Endothelial cell of umbilical vein (primary cell): ENCODE measurements around the gene PRL.

ENCODE experiments used
- EZH2 ChIP-seq: IDR thresholded peaks from 2 replicates; pipeline ENCODE4 v1.6.1; 2012; ENCODE audit warnings: borderline replicate concordance, low read depth, mild to moderate bottlenecking, moderate library complexity, low read length, inconsistent platforms; ENCODE audit not compliant: severe bottlenecking
- FOS ChIP-seq: IDR thresholded peaks from 2 replicates; pipeline ENCODE4 v1.6.1; 2011; ENCODE audit warnings: mild to moderate bottlenecking, low read length, moderate library complexity, borderline replicate concordance; ENCODE audit not compliant: insufficient read depth
- MYC ChIP-seq: IDR thresholded peaks from one replicate; pipeline ENCODE4 v1.6.1; 2011; ENCODE audit warnings: mild to moderate bottlenecking, low read depth, low read length
- POLR2A ChIP-seq: IDR thresholded peaks from 2 replicates; pipeline ENCODE4 v1.6.1; 2012; ENCODE audit warnings: low read depth, mild to moderate bottlenecking, control low read depth, low read length
- POLR2AphosphoS5 ChIP-seq: IDR thresholded peaks from 2 replicates; pipeline ENCODE4 v1.6.1; 2012; ENCODE audit warnings: low read depth, mild to moderate bottlenecking, control low read depth, low read length, moderate library complexity; ENCODE audit not compliant: insufficient read depth
- TF ChIP-seq, protein P1 (sequence below), 2 donors: IDR thresholded peaks; 1 replicate in 1 of 2; 2 replicates in 1 of 2; pipeline ENCODE4 v1.5.1; 2011; ENCODE audit warnings: low read length in 2 of 2, mild to moderate bottlenecking in 2 of 2, moderate library complexity in 2 of 2, control low read depth in 1 of 2, inconsistent platforms in 1 of 2, low read depth in 1 of 2; ENCODE audit not compliant: insufficient read depth in 1 of 2; ENCODE audit errors: extremely low read depth in 1 of 2
- TF ChIP-seq, protein P2 (sequence below): IDR thresholded peaks from 2 replicates; pipeline ENCODE4 v1.6.1; 2011; ENCODE audit not compliant: insufficient read depth, insufficient read length

DNA sequence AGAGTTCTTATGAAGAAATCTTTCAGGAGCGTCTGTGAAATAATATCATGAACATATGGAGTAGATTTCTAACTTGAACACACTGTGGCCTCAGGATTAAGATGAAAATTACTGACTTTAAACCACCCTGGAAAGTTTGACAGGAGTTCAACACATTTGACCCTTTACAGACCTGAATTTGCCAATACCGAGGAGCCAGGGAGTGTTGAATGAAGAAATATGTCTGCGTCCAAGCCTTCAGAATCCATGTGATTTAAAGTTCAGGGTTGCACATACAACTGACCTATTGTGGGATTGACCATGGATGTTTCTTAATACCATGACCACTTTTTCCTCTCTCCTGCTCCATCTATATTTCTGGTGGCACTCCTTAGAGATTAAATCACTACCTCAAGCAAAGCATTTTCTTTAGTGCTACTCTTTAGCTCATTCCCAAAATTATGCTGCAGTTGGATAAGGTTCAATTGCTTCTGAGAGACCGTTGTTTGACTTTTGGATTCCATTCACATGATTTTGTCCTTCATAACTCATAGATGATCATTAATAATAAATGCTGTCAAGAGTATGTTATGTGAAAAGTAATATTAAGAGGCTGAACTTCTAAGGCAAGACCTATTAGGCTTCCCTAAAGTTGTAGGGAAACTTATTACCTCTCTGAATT lies 57.4 kb downstream of the PRL start:
- TF ChIP-seq, protein P1, sequence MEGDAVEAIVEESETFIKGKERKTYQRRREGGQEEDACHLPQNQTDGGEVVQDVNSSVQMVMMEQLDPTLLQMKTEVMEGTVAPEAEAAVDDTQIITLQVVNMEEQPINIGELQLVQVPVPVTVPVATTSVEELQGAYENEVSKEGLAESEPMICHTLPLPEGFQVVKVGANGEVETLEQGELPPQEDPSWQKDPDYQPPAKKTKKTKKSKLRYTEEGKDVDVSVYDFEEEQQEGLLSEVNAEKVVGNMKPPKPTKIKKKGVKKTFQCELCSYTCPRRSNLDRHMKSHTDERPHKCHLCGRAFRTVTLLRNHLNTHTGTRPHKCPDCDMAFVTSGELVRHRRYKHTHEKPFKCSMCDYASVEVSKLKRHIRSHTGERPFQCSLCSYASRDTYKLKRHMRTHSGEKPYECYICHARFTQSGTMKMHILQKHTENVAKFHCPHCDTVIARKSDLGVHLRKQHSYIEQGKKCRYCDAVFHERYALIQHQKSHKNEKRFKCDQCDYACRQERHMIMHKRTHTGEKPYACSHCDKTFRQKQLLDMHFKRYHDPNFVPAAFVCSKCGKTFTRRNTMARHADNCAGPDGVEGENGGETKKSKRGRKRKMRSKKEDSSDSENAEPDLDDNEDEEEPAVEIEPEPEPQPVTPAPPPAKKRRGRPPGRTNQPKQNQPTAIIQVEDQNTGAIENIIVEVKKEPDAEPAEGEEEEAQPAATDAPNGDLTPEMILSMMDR (IDR thresholded peaks at IDR 0.05; ENCODE audit: extremely low read depth in 1 of 2, insufficient read depth in 1 of 2, low read depth in 1 of 2, low read length in 2 of 2), result no peak
- TF ChIP-seq EZH2 (no peak), POLR2A (no peak), POLR2AphosphoS5 (no peak), MYC (no peak), FOS (no peak)
- TF ChIP-seq, protein P2, sequence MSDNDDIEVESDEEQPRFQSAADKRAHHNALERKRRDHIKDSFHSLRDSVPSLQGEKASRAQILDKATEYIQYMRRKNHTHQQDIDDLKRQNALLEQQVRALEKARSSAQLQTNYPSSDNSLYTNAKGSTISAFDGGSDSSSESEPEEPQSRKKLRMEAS, result no peak
